PFSK-1 (cell line): Measurements from ENCODE around the gene RGS7.

Source experiments
- FOXP2 ChIP-seq: optimal IDR thresholded peaks from 2 replicates; pipeline ENCODE3; 2011; ENCODE audit warnings: borderline replicate concordance, control low read depth, inconsistent platforms; ENCODE audit not compliant: insufficient read depth; ENCODE audit errors: extremely low read length, extremely low read depth
- POLR2AphosphoS5 ChIP-seq: IDR thresholded peaks from 2 replicates; pipeline ENCODE4 v1.6.1; 2012; ENCODE audit warnings: low read depth, mild to moderate bottlenecking, control low read depth, low read length, moderate library complexity
- REST ChIP-seq, 2 experiments: IDR thresholded peaks; 2 replicates each; pipeline versions ENCODE4 v1.6.1 to v1.8.0; 2011 to 2012; ENCODE audit warnings: low read depth in 2 of 2, low read length in 2 of 2, control low read depth in 1 of 2, inconsistent platforms in 1 of 2, mild to moderate bottlenecking in 1 of 2, moderate library complexity in 1 of 2; ENCODE audit not compliant: insufficient read depth in 1 of 2
- SIN3A ChIP-seq: IDR thresholded peaks from 2 replicates; pipeline ENCODE4 v1.6.1; 2012; ENCODE audit warnings: mild to moderate bottlenecking, low read length, moderate library complexity, borderline replicate concordance; ENCODE audit not compliant: insufficient read depth
- TAF1 ChIP-seq: IDR thresholded peaks from 2 replicates; pipeline ENCODE4 v1.6.1; 2012; ENCODE audit warnings: low read length, control low read depth, borderline replicate concordance; ENCODE audit not compliant: insufficient read depth

RGS7 gene

DNA sequence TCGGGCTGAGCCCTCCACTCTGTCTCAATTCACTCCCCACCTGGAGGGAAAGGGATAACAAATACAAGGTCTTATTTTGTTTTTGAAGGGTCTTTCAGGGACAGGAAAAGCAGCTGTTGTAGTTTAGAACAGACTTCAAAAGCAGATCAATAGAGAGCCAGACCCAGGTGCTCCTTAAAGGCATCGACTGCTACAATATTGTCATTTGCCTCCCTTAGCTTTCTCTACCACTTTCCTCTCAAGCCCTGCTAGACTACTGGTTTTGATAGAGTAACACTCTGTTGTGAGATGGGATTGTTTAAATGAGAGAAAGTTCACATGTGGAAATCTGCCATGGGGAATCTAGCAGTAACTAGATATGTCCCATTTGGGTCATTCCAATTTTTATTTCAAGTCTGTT, 24.0 kb downstream of the RGS7 start:
- TF ChIP-seq REST (IDR thresholded peaks at IDR 0.05; ENCODE audit: insufficient read depth in 1 of 2, low read depth in 2 of 2, low read length in 2 of 2) (no peak), FOXP2 (no peak), SIN3A (no peak), TAF1 (no peak), POLR2AphosphoS5 (no peak)

GRCh38 chr1:241332037-241332409, 25.0 kb downstream of the RGS7 start:
- no peak for TF ChIP-seq SIN3A
- no peak for TF ChIP-seq FOXP2
- no peak for TF ChIP-seq REST (IDR thresholded peaks at IDR 0.05; ENCODE audit: insufficient read depth in 1 of 2, low read depth in 2 of 2, low read length in 2 of 2)
- no peak for TF ChIP-seq TAF1

DNA sequence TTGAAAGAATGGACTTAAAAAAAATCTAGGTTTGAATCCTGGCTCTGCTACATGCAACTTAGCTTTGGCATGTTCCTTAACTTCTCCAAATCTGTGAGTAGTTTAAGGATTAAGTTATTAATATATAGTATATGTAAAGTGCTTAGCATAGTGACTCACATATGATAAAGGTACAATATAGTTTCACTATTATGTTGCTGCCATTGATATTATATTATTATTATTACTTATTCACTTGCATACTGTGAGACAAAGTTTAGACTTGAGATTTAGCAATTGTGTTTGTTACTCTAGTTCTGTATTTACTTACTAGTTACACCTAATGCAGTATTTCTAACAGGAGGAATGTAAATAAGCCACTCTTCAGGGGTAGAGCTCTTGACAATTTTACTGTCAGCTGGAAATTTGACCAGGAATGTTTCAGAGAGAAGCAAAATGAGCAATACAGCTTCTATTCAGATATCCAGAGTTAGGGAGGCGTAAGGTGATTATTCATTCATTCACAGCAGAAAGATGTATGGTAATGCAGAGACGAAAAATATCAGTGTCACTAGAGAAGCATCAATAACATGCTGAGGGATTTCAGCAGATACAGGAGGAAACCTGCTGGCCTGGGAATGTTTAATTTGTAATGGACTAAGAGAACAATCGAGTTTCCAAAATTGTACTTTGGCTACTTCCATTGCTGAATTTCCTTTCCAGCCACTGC, 25.5 kb downstream of the RGS7 start:
- TF ChIP-seq FOXP2 (no peak), TAF1 (no peak), REST (IDR thresholded peaks at IDR 0.05; ENCODE audit: insufficient read depth in 1 of 2, low read depth in 2 of 2, low read length in 2 of 2) (no peak), POLR2AphosphoS5 (no peak), SIN3A (no peak)

DNA sequence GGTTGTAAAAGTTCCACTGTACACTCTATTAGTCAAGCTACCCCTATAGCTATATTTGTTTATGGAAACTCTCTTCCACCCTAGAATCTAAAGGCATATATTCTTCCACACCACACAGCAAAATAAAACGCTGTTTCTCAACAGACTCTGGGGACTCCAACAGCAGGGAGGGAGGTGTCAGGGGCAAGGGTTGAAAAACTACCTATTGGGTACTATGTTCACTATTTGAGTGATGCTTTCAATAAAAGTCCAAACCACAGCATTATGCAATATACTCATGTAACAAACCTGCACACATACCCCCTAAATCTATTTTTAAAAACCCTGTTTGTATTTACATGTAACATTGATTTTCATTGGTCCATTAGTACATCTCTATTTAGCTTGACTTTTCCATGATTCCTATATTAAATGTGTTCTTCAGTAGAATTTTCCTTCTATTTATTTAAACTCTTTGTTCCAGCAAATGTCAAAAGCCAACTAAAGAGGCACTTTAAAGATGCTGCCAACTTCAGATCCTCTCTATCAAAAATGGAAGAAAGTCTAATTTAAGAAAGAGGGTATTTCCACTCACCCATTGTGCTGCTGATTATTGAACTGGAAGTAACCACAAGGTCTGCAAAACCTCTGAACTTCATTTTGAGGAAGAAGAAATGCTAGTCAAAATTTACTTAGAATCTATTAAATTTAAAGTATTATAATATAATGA, 26.2 kb downstream of the RGS7 start:
- TF ChIP-seq POLR2AphosphoS5, result no peak
- TF ChIP-seq REST (IDR thresholded peaks at IDR 0.05; ENCODE audit: insufficient read depth in 1 of 2, low read depth in 2 of 2, low read length in 2 of 2), result no peak
- TF ChIP-seq TAF1, result no peak
- no peak for TF ChIP-seq SIN3A
- no peak for TF ChIP-seq FOXP2
